Brain microvascular endothelial cell (primary cell): ENCODE measurements around the gene OR2A12.

Source experiments
- DNase-seq: peaks from one replicate; pipeline ENCODE4 v3.0.0-alpha.2; 2020
- H3K27ac ChIP-seq: fragments of 250-450 bp; sonication (Bioruptor Pico); 2 replicates; pipeline ENCODE4 v1.5.1; 2020; ENCODE audit warnings: mild to moderate bottlenecking, moderate library complexity
- H3K27me3 ChIP-seq: fragments of 250-450 bp; sonication (Bioruptor Pico); replicated peaks from 2 replicates; pipeline ENCODE4 v1.5.1; 2020; ENCODE audit warnings: mild to moderate bottlenecking
- H3K36me3 ChIP-seq: fragments of 250-450 bp; sonication (Bioruptor Pico); replicated peaks from 2 replicates; pipeline ENCODE4 v1.5.1; 2020; ENCODE audit warnings: mild to moderate bottlenecking
- H3K4me3 ChIP-seq: 2 replicates; pipeline ENCODE4 v1.5.1; 2011; ENCODE audit warnings: low read depth, mild to moderate bottlenecking, control low read depth, low read length, moderate library complexity
- CTCF ChIP-seq: IDR thresholded peaks from 2 replicates; pipeline ENCODE4 v1.5.1; 2011; ENCODE audit warnings: low read depth, mild to moderate bottlenecking, moderate library complexity, low read length, control low read depth, inconsistent platforms; ENCODE audit errors: missing control alignments
- in situ Hi-C: cut with HindIII; loops from 2 replicates; pipeline ENCODE4 v1.10.0; 2017; ENCODE audit warnings: low sequenced_read_pairs, low pct_ligation_motif_present

The OR2A12 gene

DNA sequence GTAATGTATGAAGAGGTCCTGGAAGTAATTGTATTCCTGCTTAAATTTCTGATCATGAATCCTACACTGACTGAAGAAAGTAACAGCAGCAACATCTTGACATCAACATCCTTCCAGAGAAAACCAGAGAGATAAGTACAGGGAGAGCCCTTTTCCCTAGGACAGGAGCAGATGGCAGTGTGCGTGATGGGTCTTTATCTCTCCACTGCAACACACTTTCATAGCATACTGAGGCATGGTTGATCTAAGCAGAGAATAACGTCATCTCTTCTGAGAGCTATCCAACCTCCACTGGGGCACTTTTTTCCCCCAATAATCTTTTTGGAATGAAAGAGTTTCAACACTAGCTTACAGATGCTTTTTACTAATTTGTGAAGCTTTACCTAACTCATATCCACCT lies 16.1 kb upstream of the OR2A12 start:
- no peak for TF ChIP-seq CTCF
- no peak for DNase-seq
- in situ Hi-C loops, result no loop called here
- Histone ChIP-seq H3K36me3 (no peaks in the 10 kb centered on the region), H3K27ac (no peak overlapping the region), H3K27me3 (no peaks in the 10 kb centered on the region), H3K4me3 (no peak overlapping the region)

DNA sequence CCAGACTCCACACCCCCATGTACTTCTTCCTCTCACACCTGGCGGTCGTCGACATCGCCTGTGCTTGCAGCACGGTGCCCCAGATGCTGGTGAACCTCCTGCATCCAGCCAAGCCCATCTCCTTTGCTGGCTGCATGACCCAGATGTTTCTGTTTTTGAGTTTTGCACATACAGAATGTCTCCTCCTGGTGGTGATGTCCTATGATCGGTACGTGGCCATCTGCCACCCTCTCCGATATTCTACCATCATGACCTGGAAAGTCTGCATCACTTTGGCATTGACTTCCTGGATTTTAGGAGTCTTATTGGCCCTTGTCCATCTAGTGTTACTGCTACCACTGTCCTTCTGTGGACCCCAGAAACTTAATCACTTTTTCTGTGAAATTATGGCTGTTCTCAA lies 11.7 kb upstream of the OR2A12 start:
- Histone ChIP-seq H3K4me3 (no peak overlapping the region), H3K27me3 (no peaks in the 10 kb centered on the region)
- in situ Hi-C loops, result no loop called here

GRCh38 chr7:144086730-144087129 lies 652 bp downstream of the OR2A12 start:
- TF ChIP-seq CTCF, result no peak
- DNase-seq, result no peak
- no peaks in the 10 kb centered on the region for H3K27me3 ChIP-seq
- H3K4me3 ChIP-seq, result no peak overlapping the region
- no peak overlapping the region for H3K27ac ChIP-seq
- in situ Hi-C loops, result no loop called here
- no peaks in the 10 kb centered on the region for H3K36me3 ChIP-seq

More for the DNA sequence above, 11.7 kb upstream of the OR2A12 start:
- Histone ChIP-seq H3K27ac (no peak overlapping the region), H3K36me3 (no peaks in the 10 kb centered on the region)
- TF ChIP-seq CTCF, result no peak
- DNase-seq, result no peak

DNA sequence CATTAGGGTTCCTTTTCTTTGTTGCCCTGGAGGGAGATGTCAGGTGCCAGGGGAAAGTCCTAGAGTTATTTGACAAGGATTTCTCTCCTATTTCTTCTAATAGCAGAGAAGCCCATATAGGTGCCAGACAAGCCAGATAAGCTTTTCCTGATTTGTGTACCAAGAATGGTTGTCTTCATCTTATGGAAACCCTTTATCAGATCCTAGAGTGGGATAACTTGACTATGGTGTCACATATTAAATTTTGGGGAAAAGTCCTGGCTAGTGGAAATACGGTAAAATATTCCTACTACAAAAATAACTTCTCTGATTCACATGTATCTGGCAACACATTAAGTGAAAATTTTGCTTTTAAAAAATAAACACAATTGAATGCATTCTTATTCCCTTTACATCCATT lies 1.2 kb downstream of the OR2A12 start:
- in situ Hi-C loops, result no loop called here
- no peak overlapping the region for H3K4me3 ChIP-seq
- no peak overlapping the region for H3K27ac ChIP-seq
- no peak for DNase-seq
- H3K27me3 ChIP-seq, result no peaks in the 10 kb centered on the region
- TF ChIP-seq CTCF, result no peak
- no peaks in the 10 kb centered on the region for H3K36me3 ChIP-seq

DNA sequence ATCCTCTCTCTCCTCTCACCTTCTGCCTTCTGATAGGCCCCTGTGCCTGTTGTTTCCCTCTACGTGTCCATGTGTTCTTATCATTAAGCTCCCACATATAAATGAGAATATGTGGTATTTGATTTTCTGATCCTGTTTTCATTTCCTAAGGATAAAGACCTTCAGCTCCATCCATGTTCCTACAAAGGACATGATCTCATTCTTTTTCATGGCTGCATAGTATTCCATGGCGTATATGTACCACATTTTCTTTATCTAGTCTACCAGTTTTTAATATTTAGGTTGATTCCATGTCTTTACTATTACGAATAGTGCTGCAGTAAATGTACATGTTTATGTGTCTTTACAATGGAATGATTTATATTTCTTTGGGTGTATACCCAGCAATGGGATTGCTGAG lies 4.6 kb downstream of the OR2A12 start:
- TF ChIP-seq CTCF, result no peak
- in situ Hi-C loops, result no loop called here
- DNase-seq, result no peak
- Histone ChIP-seq H3K4me3 (no peak overlapping the region), H3K27me3 (no peaks in the 10 kb centered on the region), H3K36me3 (no peaks in the 10 kb centered on the region), H3K27ac (no peak overlapping the region)

DNA sequence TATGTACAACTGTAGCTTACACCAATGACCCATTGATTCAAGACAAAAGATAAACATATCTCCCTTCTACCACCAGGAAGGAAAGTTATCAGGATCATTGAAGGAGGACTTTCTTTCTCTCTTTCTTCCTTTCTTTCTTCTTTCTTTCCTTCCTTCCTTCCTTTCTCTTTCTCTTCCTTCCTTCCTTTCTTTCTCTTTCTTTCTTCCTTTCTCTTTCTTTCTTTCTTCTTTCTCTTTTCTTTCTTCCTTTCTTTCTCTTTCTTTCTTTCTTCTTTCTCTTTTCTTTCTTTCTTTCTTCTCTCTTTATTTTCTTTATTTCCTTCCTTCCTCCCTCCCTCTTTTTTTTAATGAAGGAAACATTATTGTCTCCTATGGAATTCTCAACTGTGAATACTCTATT lies 12.7 kb downstream of the OR2A12 start:
- H3K4me3 ChIP-seq, result no peak overlapping the region
- in situ Hi-C loops, result no loop called here
- no peaks in the 10 kb centered on the region for H3K27me3 ChIP-seq
- H3K36me3 ChIP-seq, result no peaks in the 10 kb centered on the region
- no peak overlapping the region for H3K27ac ChIP-seq
- TF ChIP-seq CTCF, result no peak
- DNase-seq, result no peak
